GM20000 (cell line): ENCODE measurements around the gene IFRD2.
"Not testable (repeated sequence)": the region's sequence is repeated elsewhere in the genome, so short reads cannot be mapped to it uniquely, and the experiment has no call there.

Source experiments
- DNase-seq: peaks from one replicate; pipeline ENCODE4 v3.0.0; 2012; ENCODE audit warnings: low spot score
- CTCF ChIP-seq: IDR thresholded peaks from 2 replicates; pipeline ENCODE4 v1.5.1; 2012; ENCODE audit warnings: mild to moderate bottlenecking, control low read depth; ENCODE audit errors: extremely low read depth, missing control alignments

Gene IFRD2

GRCh38 chr3:50245831-50246516, 46.3 kb downstream of the IFRD2 start:
- peak; percentile 96 for TF ChIP-seq CTCF
- peak; percentile 82 for DNase-seq

GRCh38 chr3:50245251-50245745, 46.9 kb downstream of the IFRD2 start:
- DNase-seq = no peak
- TF ChIP-seq CTCF = no peak

DNA sequence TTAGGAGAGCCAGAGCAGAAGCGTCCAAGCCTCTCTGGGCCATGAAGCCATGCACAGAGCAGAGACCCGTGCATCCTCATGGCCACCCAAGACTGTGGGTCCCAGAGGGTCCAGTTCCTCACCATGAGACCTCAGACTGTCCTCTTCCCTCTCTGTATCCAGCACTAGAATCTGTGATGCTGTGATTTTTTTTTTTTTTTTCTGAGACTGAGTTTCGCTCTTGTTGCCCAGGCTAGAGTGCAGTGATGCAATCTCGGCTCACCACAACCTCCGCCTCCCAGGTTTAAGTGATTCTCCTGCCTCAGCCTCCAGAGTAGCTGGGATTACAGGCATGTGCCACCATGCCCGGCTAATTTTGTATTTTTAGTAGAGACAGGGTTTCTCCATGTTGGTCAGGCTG, 47.4 kb downstream of the IFRD2 start:
- DNase-seq = not testable (repeated sequence)

DNA sequence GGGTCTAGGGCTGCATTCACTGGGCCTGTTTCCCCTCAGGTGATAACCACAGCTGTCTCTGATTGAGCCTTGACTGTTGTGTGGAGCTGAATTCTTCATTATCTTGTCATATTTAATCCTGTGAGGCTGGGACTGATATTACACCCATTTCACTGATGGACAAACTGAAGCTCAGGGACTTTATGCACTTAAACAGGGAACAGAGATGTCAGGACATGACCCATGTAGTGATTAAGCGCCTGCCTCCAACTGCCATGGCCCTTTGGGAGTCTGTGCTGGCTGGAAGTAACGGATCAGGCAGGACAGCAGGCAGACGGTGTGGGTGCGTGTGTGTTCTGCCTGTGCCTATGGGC, 48.7 kb downstream of the IFRD2 start:
- TF ChIP-seq CTCF = no peak
- no peak for DNase-seq

DNA sequence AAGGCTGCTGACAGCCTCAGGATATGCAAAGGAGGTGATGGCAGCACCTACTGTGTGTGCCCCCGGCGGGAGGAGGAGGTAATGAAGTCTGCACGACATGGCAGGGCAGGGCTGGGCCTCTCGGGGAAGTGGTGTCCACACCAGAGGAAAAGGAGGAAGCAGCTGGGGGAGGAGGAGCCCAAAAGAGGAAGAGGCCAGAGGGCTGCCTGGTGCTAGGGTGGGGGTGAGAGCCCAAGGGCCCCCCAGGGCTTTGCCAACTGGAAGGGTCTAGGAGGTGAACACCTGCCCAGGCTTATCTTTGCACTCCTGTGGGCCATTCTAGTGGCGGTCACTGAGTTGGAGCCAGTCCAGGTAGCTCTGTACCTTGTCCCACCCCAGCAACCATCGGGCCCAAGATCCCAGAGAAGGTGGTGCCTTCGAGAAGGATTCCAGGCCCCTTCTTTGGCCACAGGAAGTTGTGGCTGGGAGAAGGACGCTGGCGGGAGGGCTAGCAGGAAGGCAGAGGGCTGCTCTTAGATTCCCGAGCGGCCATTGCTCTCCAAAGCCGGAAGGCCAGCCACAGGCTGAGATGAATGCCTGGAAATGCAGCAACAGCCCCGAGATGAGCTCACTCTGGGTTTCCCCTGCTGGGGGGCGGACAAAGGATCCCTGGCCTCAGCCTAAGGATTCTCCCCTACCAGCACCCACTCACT, 49.2 kb downstream of the IFRD2 start:
- no peak for TF ChIP-seq CTCF
- no peak for DNase-seq

DNA sequence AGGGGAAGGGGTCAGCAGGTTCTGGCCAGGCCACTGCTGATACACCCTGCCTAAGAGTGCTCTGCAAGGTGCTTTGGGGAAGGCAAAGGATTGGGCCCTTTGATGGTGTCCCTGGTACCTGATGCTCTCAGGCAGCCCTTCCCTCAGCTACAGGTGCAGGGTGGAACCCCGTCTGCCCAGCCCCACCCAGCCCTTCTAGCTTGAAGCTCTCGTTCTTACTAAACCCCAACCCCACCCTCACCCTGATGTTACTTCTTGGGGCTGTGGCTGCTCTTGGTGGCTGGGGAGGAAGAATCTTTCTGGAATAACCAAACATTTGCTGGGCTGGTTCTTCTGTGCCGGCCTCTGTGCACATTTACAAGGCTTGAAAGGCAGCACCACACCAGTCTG, 49.9 kb downstream of the IFRD2 start:
- TF ChIP-seq CTCF = no peak
- no peak for DNase-seq

DNA sequence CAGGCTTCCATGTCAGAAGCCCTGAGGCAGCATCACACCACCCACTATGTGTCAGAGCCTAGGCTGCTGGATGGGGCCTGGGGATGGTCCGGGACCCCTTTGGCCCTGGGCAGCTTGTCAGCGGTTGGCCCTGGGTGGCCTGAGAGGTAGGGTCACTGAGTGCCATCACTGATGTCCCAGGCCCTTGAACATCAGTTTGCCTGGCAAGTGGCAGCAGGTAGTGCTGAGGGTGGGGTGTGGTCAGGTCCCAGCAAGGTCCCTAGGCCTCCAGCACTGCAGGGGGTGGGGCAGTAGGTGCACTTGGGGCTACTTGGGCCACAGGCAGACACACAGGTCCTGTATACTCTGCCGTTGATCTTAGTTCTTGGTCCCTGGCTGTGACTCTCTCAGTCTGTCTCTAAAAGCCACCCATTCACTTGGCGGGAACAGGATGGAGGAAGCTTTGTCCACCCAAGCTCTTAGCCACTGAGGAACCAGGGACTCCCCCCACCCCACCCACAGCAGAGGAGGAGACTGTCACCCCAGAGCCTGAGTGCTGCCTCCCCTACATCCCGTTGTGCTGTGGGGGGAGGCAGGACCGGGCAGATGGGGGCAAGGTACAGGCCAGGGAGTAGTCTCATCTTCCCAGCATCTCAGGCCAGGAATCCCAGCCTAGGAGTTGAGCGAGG, 50.4 kb downstream of the IFRD2 start:
- DNase-seq = no peak
- TF ChIP-seq CTCF = no peak
